Measurements from ENCODE around the gene B4GALT3. TPM values are rescaled to one million over a fixed set of nuclear protein-coding genes. Genes with fewer than 3 reads are reported as not detected.

The B4GALT3 gene
- total RNA-seq, 2 experiments from 2014 or later = 36.2 to 41.7 TPM

- peak overlapping the region; percentile 92 for H3K27ac ChIP-seq (ENCODE audit: low read depth, low read length, poor library complexity, severe bottlenecking)
- POLR2A ChIA-PET = interaction anchor here (0.6 to 3.5 kb wide), 7 partner anchors 17 to 204 kb away, joined by 3 to 17 read pairs (median 4); partner anchors contain the start of genes NDUFS2 and UFC1
- H3K4me3 ChIP-seq (ENCODE audit: low read depth, low read length, poor library complexity, severe bottlenecking) = peak overlapping the region; percentile 45
- H3K9me3 ChIP-seq (ENCODE audit: low read length) = no peaks in the 10 kb centered on the region
- peak overlapping the region; percentile 79 for H3K4me2 ChIP-seq (ENCODE audit: low read length)
- TF ChIP-seq EZH2phosphoT487 (IDR thresholded peaks at IDR 0.05; ENCODE audit: borderline replicate concordance, low read depth, low read length) = no peak
- TF ChIP-seq, protein P1, sequence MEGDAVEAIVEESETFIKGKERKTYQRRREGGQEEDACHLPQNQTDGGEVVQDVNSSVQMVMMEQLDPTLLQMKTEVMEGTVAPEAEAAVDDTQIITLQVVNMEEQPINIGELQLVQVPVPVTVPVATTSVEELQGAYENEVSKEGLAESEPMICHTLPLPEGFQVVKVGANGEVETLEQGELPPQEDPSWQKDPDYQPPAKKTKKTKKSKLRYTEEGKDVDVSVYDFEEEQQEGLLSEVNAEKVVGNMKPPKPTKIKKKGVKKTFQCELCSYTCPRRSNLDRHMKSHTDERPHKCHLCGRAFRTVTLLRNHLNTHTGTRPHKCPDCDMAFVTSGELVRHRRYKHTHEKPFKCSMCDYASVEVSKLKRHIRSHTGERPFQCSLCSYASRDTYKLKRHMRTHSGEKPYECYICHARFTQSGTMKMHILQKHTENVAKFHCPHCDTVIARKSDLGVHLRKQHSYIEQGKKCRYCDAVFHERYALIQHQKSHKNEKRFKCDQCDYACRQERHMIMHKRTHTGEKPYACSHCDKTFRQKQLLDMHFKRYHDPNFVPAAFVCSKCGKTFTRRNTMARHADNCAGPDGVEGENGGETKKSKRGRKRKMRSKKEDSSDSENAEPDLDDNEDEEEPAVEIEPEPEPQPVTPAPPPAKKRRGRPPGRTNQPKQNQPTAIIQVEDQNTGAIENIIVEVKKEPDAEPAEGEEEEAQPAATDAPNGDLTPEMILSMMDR (conservative IDR thresholded peaks at IDR 0.05; ENCODE audit: low read length) = no peak
- intact Hi-C loops (cut with micrococcal nuclease; ENCODE audit: unreplicated experiment) = no loop called here
- DNase-seq (ENCODE audit: low spot score) = peak; percentile 88
- no peaks in the 10 kb centered on the region for H3K9me2 ChIP-seq (ENCODE audit: insufficient read depth, low read length)
- H4K20me1 ChIP-seq (ENCODE audit: insufficient read depth, low read length) = no peaks in the 10 kb centered on the region
- peak overlapping the region; percentile 68 for H2AFZ ChIP-seq (ENCODE audit: low read length)
- peaks cover 58% of the 10 kb centered on the region for H3K4me1 ChIP-seq (ENCODE audit: insufficient read depth, low read length, poor library complexity, severe bottlenecking)
- no peaks in the 10 kb centered on the region for H3K36me3 ChIP-seq (ENCODE audit: insufficient read depth, low read length)
- CTCF ChIA-PET (ENCODE audit: unreplicated experiment) = interaction anchor here (0.7 kb wide), 1 partner anchor 58 kb away, joined by 6 read pairs; no protein-coding TSS in a partner anchor
- BruUV-seq (replicated peaks) = no TSS peak
- H3K79me2 ChIP-seq (ENCODE audit: insufficient read depth, low read depth, low read length) = no peaks in the 10 kb centered on the region
Measured at GRCh38 chr1:161185282-161185682, 8.0 kb upstream of the B4GALT3 start.

DNA sequence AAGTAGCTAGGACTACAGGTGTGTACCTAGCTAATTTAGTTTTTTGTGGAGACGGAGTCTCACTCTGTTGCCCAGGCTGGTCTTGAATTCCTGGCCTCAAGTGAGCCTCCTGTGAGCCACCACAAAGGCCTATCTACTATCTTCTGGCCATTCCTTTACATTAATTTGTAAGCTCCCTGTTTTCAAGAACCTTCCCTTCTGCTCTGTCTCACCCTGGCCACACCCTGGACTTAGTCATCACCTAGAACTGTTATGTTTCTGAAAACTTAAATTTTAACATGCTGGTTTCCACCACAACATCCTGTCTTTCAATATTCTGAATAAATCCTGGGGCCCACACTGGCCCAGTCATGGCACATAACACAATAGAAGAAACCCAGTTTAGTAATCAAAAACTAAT is 4.9 kb upstream of the B4GALT3 start:
- CTCF ChIA-PET (ENCODE audit: unreplicated experiment) = interaction anchor here (1.0 to 1.2 kb wide), 3 partner anchors 9 to 43 kb away, joined by 4 to 5 read pairs (median 4); partner anchors contain the start of gene NDUFS2
- Histone ChIP-seq H2AFZ (ENCODE audit: low read length) (no peak overlapping the region; the same call in 1 of the 2 replicates), H3K27ac (ENCODE audit: low read depth, low read length, poor library complexity, severe bottlenecking) (no peak overlapping the region), H3K4me2 (ENCODE audit: low read length) (peak overlapping the region; percentile 3; the same call in 1 of the 2 replicates), H3K36me3 (ENCODE audit: insufficient read depth, low read length) (no peaks in the 10 kb centered on the region), H3K4me1 (ENCODE audit: insufficient read depth, low read length, poor library complexity, severe bottlenecking) (peaks cover 64% of the 10 kb centered on the region), H4K20me1 (ENCODE audit: insufficient read depth, low read length) (no peaks in the 10 kb centered on the region), H3K4me3 (ENCODE audit: low read depth, low read length, poor library complexity, severe bottlenecking) (no peak overlapping the region), H3K79me2 (ENCODE audit: insufficient read depth, low read depth, low read length) (no peaks in the 10 kb centered on the region), H3K9me3 (ENCODE audit: low read length) (no peaks in the 10 kb centered on the region), H3K9me2 (ENCODE audit: insufficient read depth, low read length) (no peaks in the 10 kb centered on the region)
- no peak for TF ChIP-seq EZH2phosphoT487 (IDR thresholded peaks at IDR 0.05; ENCODE audit: borderline replicate concordance, low read depth, low read length)
- TF ChIP-seq, protein P1 (conservative IDR thresholded peaks at IDR 0.05; ENCODE audit: low read length) = no peak
- intact Hi-C loops (cut with micrococcal nuclease; ENCODE audit: unreplicated experiment) = no loop called here
- POLR2A ChIA-PET = interaction anchor here (0.6 to 2.7 kb wide), 6 partner anchors 9 to 556 kb away, joined by 3 to 7 read pairs (median 4); partner anchors contain the start of genes PPOX and TOMM40L
- BruUV-seq (replicated peaks) = no TSS peak
- DNase-seq (ENCODE audit: low spot score) = no peak

GRCh38 chr1:161180639-161181038 is 3.3 kb upstream of the B4GALT3 start:
- POLR2A ChIA-PET = interaction anchor here (2.1 to 2.7 kb wide), 2 partner anchors 15 to 45 kb away, joined by 7 read pairs; partner anchors contain the start of genes PPOX and TOMM40L
- BruUV-seq (replicated peaks) = no TSS peak
- Histone ChIP-seq H2AFZ (ENCODE audit: low read length) (no peak overlapping the region), H3K4me3 (ENCODE audit: low read depth, low read length, poor library complexity, severe bottlenecking) (no peak overlapping the region), H3K4me2 (ENCODE audit: low read length) (no peak overlapping the region), H3K4me1 (ENCODE audit: insufficient read depth, low read length, poor library complexity, severe bottlenecking) (peaks cover 58% of the 10 kb centered on the region), H3K27ac (ENCODE audit: low read depth, low read length, poor library complexity, severe bottlenecking) (no peak overlapping the region), H3K36me3 (ENCODE audit: insufficient read depth, low read length) (peaks cover 1% of the 10 kb centered on the region; the same call in 1 of the 2 replicates), H3K79me2 (ENCODE audit: insufficient read depth, low read depth, low read length) (peaks cover 9% of the 10 kb centered on the region; the same call in 1 of the 2 replicates), H4K20me1 (ENCODE audit: insufficient read depth, low read length) (no peaks in the 10 kb centered on the region), H3K9me2 (ENCODE audit: insufficient read depth, low read length) (no peaks in the 10 kb centered on the region), H3K9me3 (ENCODE audit: low read length) (no peaks in the 10 kb centered on the region)
- DNase-seq (ENCODE audit: low spot score) = peak; percentile 41
- CTCF ChIA-PET (ENCODE audit: unreplicated experiment) = interaction anchor here (1.0 kb wide), 1 partner anchor 15 kb away, joined by 3 read pairs; the partner anchor contains the start of gene PPOX
- TF ChIP-seq, protein P1 (conservative IDR thresholded peaks at IDR 0.05; ENCODE audit: low read length) = peak; percentile 79
- TF ChIP-seq EZH2phosphoT487 (IDR thresholded peaks at IDR 0.05; ENCODE audit: borderline replicate concordance, low read depth, low read length) = no peak
- intact Hi-C loops (cut with micrococcal nuclease; ENCODE audit: unreplicated experiment) = no loop called here

Measured in OCI-LY7 (cell line).